SK-N-SH (cell line): Measurements from ENCODE around the gene RBM7. TPM values are rescaled to one million over a fixed set of nuclear protein-coding genes. Genes with fewer than 3 reads are reported as not detected.

ENCODE experiments used
- CTCF ChIA-PET: fragments of 300-600, 350-600 bp; formaldehyde crosslinking; extraction: SDS; loops from one replicate; lab custom pipeline; 2021; lab: Yijun Ruan, JAX
- POLR2A ChIA-PET: fragments of 350-600 bp; sonication (Branson Sonifier 250); formaldehyde crosslinking; extraction: SDS; loops from one replicate; lab custom pipeline; 2020; ENCODE audit warnings: antibody characterized with exemption, inconsistent platforms; lab: Yijun Ruan, JAX
- DNase-seq: peaks from one replicate; pipeline ENCODE4 v3.0.0; 2012
- H2AFZ ChIP-seq: fragments of 200-600 bp; sonication (generic); 2 replicates; pipeline ENCODE4 v1.8.1; 2016; ENCODE audit warnings: antibody characterized with exemption, mild to moderate bottlenecking, low read depth
- H3F3A ChIP-seq: fragments of 200-600 bp; sonication (generic); replicated peaks from 2 replicates; pipeline ENCODE3; 2016; ENCODE audit warnings: antibody characterized with exemption, mild to moderate bottlenecking; ENCODE audit not compliant: insufficient read depth
- H3K27ac ChIP-seq, 2 experiments: fragments of 200-500 bp in 1 of 2; fragments of 200-600 bp in 1 of 2; sonication (Bioruptor generic) in 1 of 2; sonication (generic), shearing (Covaris generic) in 1 of 2; 2 replicates each; pipeline versions ENCODE4 v1.5.1 to v1.6.1; 2014 to 2016; ENCODE audit warnings: low read depth in 2 of 2, inconsistent platforms in 1 of 2, low read length in 1 of 2, mild to moderate bottlenecking in 1 of 2, mixed read lengths in 1 of 2
- H3K27me3 ChIP-seq: fragments of 200-600 bp; sonication (generic), shearing (Covaris generic); 2 replicates; pipeline ENCODE4 v1.6.1; 2016; ENCODE audit warnings: mixed run types; ENCODE audit not compliant: insufficient read depth
- H3K36me3 ChIP-seq, 2 experiments: fragments of 200-500 bp in 1 of 2; fragments of 200-600 bp in 1 of 2; sonication (Bioruptor generic) in 1 of 2; sonication (generic) in 1 of 2; replicated peaks in 1 of 2; 2 replicates each; pipeline versions ENCODE3 to v1.5.1; 2014 to 2016; ENCODE audit warnings: low read length in 1 of 2, mild to moderate bottlenecking in 1 of 2; ENCODE audit not compliant: insufficient read depth in 2 of 2, control insufficient read depth in 1 of 2
- H3K4me1 ChIP-seq, 2 experiments: fragments of 200-500 bp in 1 of 2; fragments of 200-600 bp in 1 of 2; sonication (Bioruptor generic) in 1 of 2; sonication (generic), shearing (Covaris generic) in 1 of 2; 2 replicates each; pipeline versions ENCODE4 v1.5.1 to v1.6.1; 2014 to 2016; ENCODE audit warnings: low read depth in 1 of 2, low read length in 1 of 2, mixed run types in 1 of 2; ENCODE audit not compliant: insufficient read depth in 2 of 2, control insufficient read depth in 1 of 2
- H3K4me2 ChIP-seq: fragments of 200-600 bp; sonication (generic), shearing (Covaris generic); 2 replicates; pipeline ENCODE4 v1.6.1; 2017; ENCODE audit warnings: mixed run types
- H3K4me3 ChIP-seq, 2 experiments: fragments of 200-500 bp in 1 of 2; fragments of 200-600 bp in 1 of 2; sonication (Bioruptor generic) in 1 of 2; sonication (generic), shearing (Covaris generic) in 1 of 2; 2 replicates each; pipeline versions ENCODE4 v1.5.1 to v1.8.1; 2014 to 2016; ENCODE audit warnings: low read depth in 2 of 2, inconsistent platforms in 1 of 2, low read length in 1 of 2, mild to moderate bottlenecking in 1 of 2, mixed read lengths in 1 of 2, moderate library complexity in 1 of 2
- H3K79me2 ChIP-seq: fragments of 200-600 bp; sonication (generic); 2 replicates; pipeline ENCODE4 v1.8.1; 2017; ENCODE audit warnings: mild to moderate bottlenecking; ENCODE audit not compliant: insufficient read depth
- H3K9ac ChIP-seq: fragments of 200-600 bp; sonication (generic); 2 replicates; pipeline ENCODE4 v1.6.1; 2017; ENCODE audit warnings: mixed run types
- H3K9me2 ChIP-seq: fragments of 200-600 bp; sonication (generic); 2 replicates; pipeline ENCODE4 v1.6.1; 2017; ENCODE audit warnings: mixed run types
- H3K9me3 ChIP-seq: fragments of 200-600 bp; sonication (generic); 2 replicates; pipeline ENCODE4 v1.6.1; 2017; ENCODE audit warnings: mixed run types, mild to moderate bottlenecking, moderate library complexity
- H4K20me1 ChIP-seq: fragments of 200-600 bp; sonication (generic); 2 replicates; pipeline ENCODE4 v1.6.1; 2017; ENCODE audit warnings: mild to moderate bottlenecking, mixed run types; ENCODE audit not compliant: insufficient read depth
- CHD2 ChIP-seq: fragments of 150-350 bp; IDR thresholded peaks from 2 replicates; pipeline ENCODE4 v1.6.1; 2018; ENCODE audit warnings: low read length; ENCODE audit not compliant: partially characterized antibody
- ELF1 ChIP-seq: IDR thresholded peaks from 2 replicates; pipeline ENCODE4 v1.4.0; 2012
- EP300 ChIP-seq, 2 experiments: IDR thresholded peaks; 2 replicates each; pipeline versions ENCODE4 v1.4.0 to v1.6.1; 2012; ENCODE audit warnings: borderline replicate concordance in 1 of 2, low read depth in 1 of 2, low read length in 1 of 2
- EZH2phosphoT487 ChIP-seq: fragments of 200-600 bp; sonication (generic); IDR thresholded peaks from 2 replicates; pipeline ENCODE4 v1.6.1; 2017; ENCODE audit warnings: low read depth, mixed run types, mild to moderate bottlenecking, antibody characterized with exemption, moderate library complexity, borderline replicate concordance
- FOSL2 ChIP-seq: IDR thresholded peaks from 2 replicates; pipeline ENCODE4 v1.4.0; 2012; ENCODE audit warnings: low read depth, mild to moderate bottlenecking, moderate library complexity, borderline replicate concordance
- MEF2A ChIP-seq: IDR thresholded peaks from 2 replicates; pipeline ENCODE4 v1.4.0; 2012; ENCODE audit warnings: low read depth, borderline replicate concordance
- NFIC ChIP-seq: IDR thresholded peaks from 2 replicates; pipeline ENCODE4 v1.4.0; 2012; ENCODE audit warnings: borderline replicate concordance
- NRF1 ChIP-seq: IDR thresholded peaks from 2 replicates; pipeline ENCODE4 v1.6.1; 2012; ENCODE audit warnings: low read depth, mild to moderate bottlenecking, low read length
- POLR2AphosphoS5 ChIP-seq: IDR thresholded peaks from 2 replicates; pipeline ENCODE4 v1.6.1; 2012; ENCODE audit warnings: low read depth, low read length
- RAD21 ChIP-seq: IDR thresholded peaks from 2 replicates; pipeline ENCODE4 v1.6.1; 2012; ENCODE audit warnings: mild to moderate bottlenecking, low read length
- RFX5 ChIP-seq: IDR thresholded peaks from 2 replicates; pipeline ENCODE4 v1.6.1; 2012; ENCODE audit warnings: mild to moderate bottlenecking, improper control_type of control experiment, low read length
- TAF1 ChIP-seq: IDR thresholded peaks from 2 replicates; pipeline ENCODE4 v1.6.1; 2012; ENCODE audit warnings: low read depth, mild to moderate bottlenecking, low read length, moderate library complexity, borderline replicate concordance
- TCF12 ChIP-seq: IDR thresholded peaks from 2 replicates; pipeline ENCODE4 v1.4.0; 2012
- WGBS: methylation state at CpG from one replicate; pipeline ENCODE4 v1.1.6; 2017; ENCODE audit warnings: low lambda C conversion rate; 5-methylcytosine and 5-hydroxymethylcytosine counted together
- polyA plus RNA-seq, 3 experiments: library from polyadenylated mRNA; depleted of rRNA; stranded (reverse); fragments of >200 nt; gene quantifications; 2 replicates each; pipeline ENCODE4 v1.2.3, GENCODE V29; 2012
- TF ChIP-seq, protein P1 (sequence below): fragments of 150-350 bp; IDR thresholded peaks from 2 replicates; pipeline ENCODE4 v1.6.1; 2017; ENCODE audit warnings: antibody characterized with exemption, low read length, low read depth, borderline replicate concordance
- TF ChIP-seq, protein P2 (sequence below): fragments of 200-600 bp; sonication (generic); IDR thresholded peaks from 2 replicates; pipeline ENCODE4 v1.6.1; 2017; ENCODE audit warnings: antibody characterized with exemption, mild to moderate bottlenecking, moderate library complexity

The RBM7 gene
- polyA plus RNA-seq, 1 of the 3 experiments (the other 2 are of a cell fraction), result 19.5 TPM

GRCh38 chr11:114379394-114380069, 20.9 kb upstream of the RBM7 start:
- no peaks in the 10 kb centered on the region for H3K36me3 ChIP-seq
- H3K4me1 ChIP-seq, result peaks cover 9% of the 10 kb centered on the region in 2 experiments
- no peaks in the 10 kb centered on the region for H3K9me2 ChIP-seq
- no peaks in the 10 kb centered on the region for H3K27me3 ChIP-seq
- no peak overlapping the region for H2AFZ ChIP-seq
- no peak for DNase-seq
- no peak overlapping the region for H3K4me2 ChIP-seq
- no peaks in the 10 kb centered on the region for H4K20me1 ChIP-seq
- ChIA-PET CTCF (interaction anchor here (1.0 to 1.4 kb wide), 4 partner anchors 13 to 386 kb away, joined by 3 to 5 read pairs (median 4); no protein-coding TSS in a partner anchor), POLR2A (no interaction called here)
- no peaks in the 10 kb centered on the region for H3K79me2 ChIP-seq
- no peak overlapping the region for H3K9ac ChIP-seq
- TF ChIP-seq POLR2AphosphoS5 (no peak), FOSL2 (no peak), EP300 (IDR thresholded peaks at IDR 0.05; ENCODE audit: borderline replicate concordance in 1 of 2, low read depth in 1 of 2, low read length in 1 of 2) (no peak), TAF1 (no peak), RFX5 (no peak), MEF2A (no peak), EZH2phosphoT487 (no peak), NFIC (no peak), TCF12 (no peak)
- TF ChIP-seq, protein P1, sequence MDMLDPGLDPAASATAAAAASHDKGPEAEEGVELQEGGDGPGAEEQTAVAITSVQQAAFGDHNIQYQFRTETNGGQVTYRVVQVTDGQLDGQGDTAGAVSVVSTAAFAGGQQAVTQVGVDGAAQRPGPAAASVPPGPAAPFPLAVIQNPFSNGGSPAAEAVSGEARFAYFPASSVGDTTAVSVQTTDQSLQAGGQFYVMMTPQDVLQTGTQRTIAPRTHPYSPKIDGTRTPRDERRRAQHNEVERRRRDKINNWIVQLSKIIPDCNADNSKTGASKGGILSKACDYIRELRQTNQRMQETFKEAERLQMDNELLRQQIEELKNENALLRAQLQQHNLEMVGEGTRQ, result no peak
- TF ChIP-seq, protein P2, sequence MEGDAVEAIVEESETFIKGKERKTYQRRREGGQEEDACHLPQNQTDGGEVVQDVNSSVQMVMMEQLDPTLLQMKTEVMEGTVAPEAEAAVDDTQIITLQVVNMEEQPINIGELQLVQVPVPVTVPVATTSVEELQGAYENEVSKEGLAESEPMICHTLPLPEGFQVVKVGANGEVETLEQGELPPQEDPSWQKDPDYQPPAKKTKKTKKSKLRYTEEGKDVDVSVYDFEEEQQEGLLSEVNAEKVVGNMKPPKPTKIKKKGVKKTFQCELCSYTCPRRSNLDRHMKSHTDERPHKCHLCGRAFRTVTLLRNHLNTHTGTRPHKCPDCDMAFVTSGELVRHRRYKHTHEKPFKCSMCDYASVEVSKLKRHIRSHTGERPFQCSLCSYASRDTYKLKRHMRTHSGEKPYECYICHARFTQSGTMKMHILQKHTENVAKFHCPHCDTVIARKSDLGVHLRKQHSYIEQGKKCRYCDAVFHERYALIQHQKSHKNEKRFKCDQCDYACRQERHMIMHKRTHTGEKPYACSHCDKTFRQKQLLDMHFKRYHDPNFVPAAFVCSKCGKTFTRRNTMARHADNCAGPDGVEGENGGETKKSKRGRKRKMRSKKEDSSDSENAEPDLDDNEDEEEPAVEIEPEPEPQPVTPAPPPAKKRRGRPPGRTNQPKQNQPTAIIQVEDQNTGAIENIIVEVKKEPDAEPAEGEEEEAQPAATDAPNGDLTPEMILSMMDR, result no peak
- peaks cover 21% of the 10 kb centered on the region for H3F3A ChIP-seq
- 73% methylated on average over 3 of the region's 5 CpGs for WGBS
- no peaks in the 10 kb centered on the region for H3K9me3 ChIP-seq
- H3K4me3 ChIP-seq, result no peak overlapping the region
- no peak overlapping the region for H3K27ac ChIP-seq

DNA sequence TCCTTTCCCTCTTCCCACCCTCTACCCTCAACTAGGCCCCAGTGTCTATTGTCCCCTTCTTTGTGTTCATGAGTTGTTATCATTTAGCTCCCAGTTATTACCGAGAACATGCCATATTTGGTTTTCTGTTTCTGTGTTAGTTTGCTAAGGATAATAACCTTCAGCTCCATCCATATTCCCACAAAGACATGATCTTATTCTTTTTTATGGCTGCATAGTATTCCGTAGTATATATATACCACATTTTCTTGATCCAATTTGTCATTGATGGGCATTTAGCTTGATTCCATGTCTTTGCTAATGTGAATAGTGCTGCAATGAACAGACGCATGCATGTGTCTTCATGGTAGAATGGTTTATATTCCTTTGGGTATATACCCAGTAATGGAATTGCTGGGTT, 18.0 kb upstream of the RBM7 start:
- H3K9me3 ChIP-seq, result no peaks in the 10 kb centered on the region
- no peak overlapping the region for H3K9ac ChIP-seq
- H4K20me1 ChIP-seq, result no peaks in the 10 kb centered on the region
- H3K27me3 ChIP-seq, result no peaks in the 10 kb centered on the region
- no peak overlapping the region for H3K4me3 ChIP-seq
- WGBS, result 91% methylated on average over 3 of the region's 3 CpGs
- CTCF ChIA-PET, result no interaction called here
- POLR2A ChIA-PET, result no interaction called here
- H3K4me1 ChIP-seq, result peaks cover 9% of the 10 kb centered on the region in 2 experiments; a peak in 3 of 4 replicates
- no peaks in the 10 kb centered on the region for H3K36me3 ChIP-seq
- H2AFZ ChIP-seq, result no peak overlapping the region
- H3K9me2 ChIP-seq, result no peaks in the 10 kb centered on the region
- DNase-seq, result no peak
- no peak overlapping the region for H3K27ac ChIP-seq
- TF ChIP-seq ELF1 (no peak), NRF1 (no peak), FOSL2 (no peak), RAD21 (no peak), CHD2 (no peak)
- TF ChIP-seq, all 33 proteins: peak for 0
- H3F3A ChIP-seq, result peaks cover 12% of the 10 kb centered on the region
- H3K4me2 ChIP-seq, result no peak overlapping the region
- no peaks in the 10 kb centered on the region for H3K79me2 ChIP-seq
